Natural killer cell treated with Interleukin-12 subunit alpha and Interleukin-12 subunit beta and Interleukin-15 and Interleukin-18, amount 100 ng/mL, for 72 hours (primary cell): ENCODE measurements around the gene GLB1L3. TPM values are rescaled to one million over a fixed set of nuclear protein-coding genes. Genes with fewer than 3 reads are reported as not detected.
A peak's percentile ranks its signal among the peaks of the same experiment; 100 is the strongest.
"Not testable (repeated sequence)": the region's sequence is repeated elsewhere in the genome, so short reads cannot be mapped to it uniquely, and the experiment has no call there.

Experiments used
- ATAC-seq, 2 donors: fragments of 150-1000 bp; cut with Tn5 transposase in 1 of 2; sonication (Bioruptor Pico), chemical (Tn5 transposase) in 1 of 2; 2 replicates each; pipeline ENCODE4 v1.10.0; 2021
- DNase-seq: peaks from one replicate; pipeline ENCODE4 v3.0.0; 2022; ENCODE audit warnings: low spot score
- H3K27ac Mint-ChIP-seq, 2 donors: 1 replicate in 1 of 2; 2 replicates in 1 of 2; pipeline ENCODE4 v1.8.0; 2022; ENCODE audit warnings: mixed read lengths in 2 of 2, mild to moderate bottlenecking in 1 of 2, moderate library complexity in 1 of 2
- H3K27me3 Mint-ChIP-seq, 2 donors: 1 replicate in 1 of 2; 2 replicates in 1 of 2; pipeline ENCODE4 v1.8.0; 2022; ENCODE audit warnings: mixed read lengths in 2 of 2
- H3K36me3 Mint-ChIP-seq: one replicate; pipeline ENCODE4 v1.8.0; 2022; ENCODE audit warnings: mixed read lengths
- H3K4me1 Mint-ChIP-seq, 2 donors: 1 replicate in 1 of 2; 2 replicates in 1 of 2; pipeline ENCODE4 v1.8.0; 2022; ENCODE audit warnings: low read depth in 2 of 2, mixed read lengths in 2 of 2, mild to moderate bottlenecking in 1 of 2
- H3K4me3 Mint-ChIP-seq: one replicate; pipeline ENCODE4 v1.8.0; 2022; ENCODE audit warnings: mixed read lengths
- H3K9me3 Mint-ChIP-seq: 2 replicates; pipeline ENCODE4 v1.8.0; 2022; ENCODE audit warnings: mixed read lengths
- total RNA-seq, 2 donors: library from RNA; stranded (reverse); gene quantifications; one replicate each; pipeline ENCODE4 v1.2.3, GENCODE V29; 2022

Gene GLB1L3
- total RNA-seq, 2 donors from 2014 or later: 1.9 TPM; not detected in 1

- no peak for DNase-seq
- H3K36me3 Mint-ChIP-seq: peaks cover 21% of the 10 kb centered on the region
- peaks cover 1 to 2% of the 10 kb centered on the region in 2 donors for H3K4me1 Mint-ChIP-seq
- H3K4me3 Mint-ChIP-seq: no peak overlapping the region
- no peaks in the 10 kb centered on the region for H3K27me3 Mint-ChIP-seq
- no peak overlapping the region for H3K27ac Mint-ChIP-seq
- no peak for ATAC-seq
- no peaks in the 10 kb centered on the region for H3K9me3 Mint-ChIP-seq
Measured at GRCh38 chr11:134242376-134242775, 33.8 kb upstream of the GLB1L3 start.

GRCh38 chr11:134243913-134244312, 32.3 kb upstream of the GLB1L3 start:
- no peak for ATAC-seq
- Mint-ChIP-seq H3K4me1 (peaks cover 2 to 5% of the 10 kb centered on the region in 2 donors), H3K27ac (no peak overlapping the region), H3K4me3 (no peak overlapping the region), H3K9me3 (no peaks in the 10 kb centered on the region), H3K36me3 (peaks cover 27% of the 10 kb centered on the region), H3K27me3 (no peaks in the 10 kb centered on the region)
- DNase-seq: no peak

GRCh38 chr11:134244593-134244992, 31.6 kb upstream of the GLB1L3 start:
- no peaks in the 10 kb centered on the region for H3K27me3 Mint-ChIP-seq
- H3K9me3 Mint-ChIP-seq: no peaks in the 10 kb centered on the region
- no peak overlapping the region for H3K27ac Mint-ChIP-seq
- H3K4me1 Mint-ChIP-seq: peaks cover 2 to 10% of the 10 kb centered on the region in 2 donors
- no peak overlapping the region for H3K4me3 Mint-ChIP-seq
- DNase-seq (no peak), ATAC-seq (peak in 1 of 2 donors; percentile 40)
- peaks cover 22% of the 10 kb centered on the region for H3K36me3 Mint-ChIP-seq

- no peak overlapping the region for H3K27ac Mint-ChIP-seq
- no peak overlapping the region for H3K4me3 Mint-ChIP-seq
- DNase-seq (no peak), ATAC-seq (no peak)
- peaks cover 22% of the 10 kb centered on the region for H3K36me3 Mint-ChIP-seq
- peaks cover 2 to 10% of the 10 kb centered on the region in 2 donors for H3K4me1 Mint-ChIP-seq
- H3K9me3 Mint-ChIP-seq: no peaks in the 10 kb centered on the region
- no peaks in the 10 kb centered on the region for H3K27me3 Mint-ChIP-seq
Measured at GRCh38 chr11:134245434-134245833, 30.7 kb upstream of the GLB1L3 start.

- Mint-ChIP-seq H3K4me3 (no peak overlapping the region), H3K27me3 (no peaks in the 10 kb centered on the region), H3K4me1 (peaks cover 2 to 10% of the 10 kb centered on the region in 2 donors), H3K36me3 (peaks cover 22% of the 10 kb centered on the region), H3K9me3 (no peaks in the 10 kb centered on the region), H3K27ac (no peak overlapping the region)
- ATAC-seq: no peak
- no peak for DNase-seq
Measured at GRCh38 chr11:134246100-134246499, 30.1 kb upstream of the GLB1L3 start.

GRCh38 chr11:134246678-134247077, 29.5 kb upstream of the GLB1L3 start:
- no peak overlapping the region for H3K27ac Mint-ChIP-seq
- ATAC-seq: no peak
- H3K4me3 Mint-ChIP-seq: no peak overlapping the region
- H3K27me3 Mint-ChIP-seq: no peaks in the 10 kb centered on the region
- peaks cover 4 to 11% of the 10 kb centered on the region in 2 donors for H3K4me1 Mint-ChIP-seq
- no peak for DNase-seq
- no peaks in the 10 kb centered on the region for H3K9me3 Mint-ChIP-seq
- peaks cover 22% of the 10 kb centered on the region for H3K36me3 Mint-ChIP-seq

GRCh38 chr11:134248910-134249480, 27.2 kb upstream of the GLB1L3 start:
- DNase-seq (no peak), ATAC-seq (no peak)
- H3K4me3 Mint-ChIP-seq: no peak overlapping the region
- no peaks in the 10 kb centered on the region for H3K9me3 Mint-ChIP-seq
- peaks cover 12% of the 10 kb centered on the region for H3K36me3 Mint-ChIP-seq
- H3K27me3 Mint-ChIP-seq: no peaks in the 10 kb centered on the region
- H3K27ac Mint-ChIP-seq: peak overlapping the region; percentile 25 to 48
- H3K4me1 Mint-ChIP-seq: peaks cover 20 to 28% of the 10 kb centered on the region in 2 donors

- no peak overlapping the region for H3K27ac Mint-ChIP-seq
- no peak for DNase-seq
- peaks cover 28 to 40% of the 10 kb centered on the region in 2 donors for H3K4me1 Mint-ChIP-seq
- peaks cover 12% of the 10 kb centered on the region for H3K36me3 Mint-ChIP-seq
- H3K4me3 Mint-ChIP-seq: no peak overlapping the region
- no peaks in the 10 kb centered on the region for H3K9me3 Mint-ChIP-seq
- H3K27me3 Mint-ChIP-seq: no peaks in the 10 kb centered on the region
- no peak for ATAC-seq
Measured at GRCh38 chr11:134250246-134250645, 25.9 kb upstream of the GLB1L3 start.

- DNase-seq (no peak), ATAC-seq (no peak)
- Mint-ChIP-seq H3K4me3 (no peak overlapping the region), H3K27me3 (no peaks in the 10 kb centered on the region), H3K9me3 (no peaks in the 10 kb centered on the region), H3K4me1 (peaks cover 30 to 40% of the 10 kb centered on the region in 2 donors), H3K27ac (no peak overlapping the region), H3K36me3 (peaks cover 12% of the 10 kb centered on the region)
Measured at GRCh38 chr11:134250675-134251074, 25.5 kb upstream of the GLB1L3 start.

- peak; percentile 3 to 5 for ATAC-seq
- Mint-ChIP-seq H3K27ac (peak overlapping the region; percentile 74 to 89), H3K36me3 (peaks cover 8% of the 10 kb centered on the region), H3K4me3 (peak overlapping the region; percentile 98), H3K27me3 (no peaks in the 10 kb centered on the region), H3K9me3 (no peaks in the 10 kb centered on the region), H3K4me1 (peaks cover 31 to 46% of the 10 kb centered on the region in 2 donors)
- DNase-seq: no peak
Measured at GRCh38 chr11:134252346-134253187, 23.6 kb upstream of the GLB1L3 start.

- peak; percentile 98 for DNase-seq
- ATAC-seq: peak; percentile 100
- peaks cover 32 to 46% of the 10 kb centered on the region in 2 donors for H3K4me1 Mint-ChIP-seq
- peak within 1 kb of the TSS; percentile 74 to 89 for H3K27ac Mint-ChIP-seq
- peaks cover 4% of the 10 kb centered on the region for H3K36me3 Mint-ChIP-seq
- H3K9me3 Mint-ChIP-seq: no peaks in the 10 kb centered on the region
- no peaks in the 10 kb centered on the region for H3K27me3 Mint-ChIP-seq
- peak within 1 kb of the TSS; percentile 98 for H3K4me3 Mint-ChIP-seq
Measured at GRCh38 chr11:134253188-134253993, 22.8 kb upstream of the GLB1L3 start, which contains the start of the genes ACAD8 and THYN1. Gene ACAD8 (plus strand): TSS chr11:134253568. CDS start chr11:134253601, 33 bp downstream. Gene THYN1 (minus strand): TSS chr11:134253352. CDS start chr11:134252882, 470 bp downstream.

GRCh38 chr11:134254433-134255183, 21.6 kb upstream of the GLB1L3 start:
- DNase-seq: no peak
- Mint-ChIP-seq H3K36me3 (peaks cover 13% of the 10 kb centered on the region), H3K27me3 (no peaks in the 10 kb centered on the region), H3K4me1 (peaks cover 33 to 36% of the 10 kb centered on the region in 2 donors), H3K4me3 (peak overlapping the region; percentile 86), H3K27ac (peak overlapping the region; percentile 74 to 89), H3K9me3 (no peaks in the 10 kb centered on the region)
- ATAC-seq: no peak

GRCh38 chr11:134255184-134255561, 21.0 kb upstream of the GLB1L3 start:
- H3K9me3 Mint-ChIP-seq, DNase-seq, H3K27ac Mint-ChIP-seq, ATAC-seq, H3K27me3 Mint-ChIP-seq: not testable (repeated sequence)
- peaks cover 17% of the 10 kb centered on the region for H3K36me3 Mint-ChIP-seq
- H3K4me3 Mint-ChIP-seq: peak overlapping the region; percentile 86
- H3K4me1 Mint-ChIP-seq: peaks cover 33 to 36% of the 10 kb centered on the region in 2 donors
